Kidney (tissue), 14 donors: ENCODE results near the gene LYZL1. TPM values are rescaled to one million over a fixed set of nuclear protein-coding genes. Genes with fewer than 3 reads are reported as not detected.
A peak's percentile ranks its signal among the peaks of the same experiment; 100 is the strongest.

Experiments
- DNase-seq, 5 donors: peaks; one replicate each; pipeline ENCODE4 v3.0.0-alpha.2; 2013 to 2020
- FAIRE-seq: peaks from 2 replicates; lab custom pipeline; 2012; peaks lifted over from hg19 to GRCh38; lab: Jason Lieb, UNC
- H3K27ac ChIP-seq, 2 donors: one replicate each; pipeline ENCODE4 v1.7.0; 2013; ENCODE audit warnings: low read depth in 2 of 2, low read length in 2 of 2, inconsistent platforms in 1 of 2
- H3K27me3 ChIP-seq: one replicate; pipeline ENCODE4 v1.7.1; 2013; ENCODE audit warnings: low read length, inconsistent platforms; ENCODE audit not compliant: control insufficient read depth, insufficient read depth
- H3K36me3 ChIP-seq, 3 donors: one replicate each; pipeline versions ENCODE4 v1.7.0 to v1.7.1; 2013; ENCODE audit warnings: low read length in 3 of 3, control low read depth in 1 of 3, inconsistent platforms in 1 of 3; ENCODE audit not compliant: insufficient read depth in 3 of 3, control insufficient read depth in 2 of 3
- H3K4me1 ChIP-seq, 3 donors: one replicate each; pipeline versions ENCODE4 v1.7.0 to v1.7.1; 2013; ENCODE audit warnings: low read length in 3 of 3, inconsistent platforms in 1 of 3, low read depth in 1 of 3; ENCODE audit not compliant: control insufficient read depth in 2 of 3, insufficient read depth in 2 of 3
- H3K4me3 ChIP-seq, 3 donors: one replicate each; pipeline versions ENCODE4 v1.7.0 to v1.8.1; 2013; ENCODE audit warnings: low read length in 3 of 3, control low read depth in 1 of 3, inconsistent platforms in 1 of 3
- H3K9ac ChIP-seq, 3 donors: one replicate each; pipeline versions ENCODE4 v1.7.0 to v1.7.1; 2013; ENCODE audit warnings: low read length in 3 of 3, control low read depth in 1 of 3, inconsistent platforms in 1 of 3
- H3K9me3 ChIP-seq, 3 donors: one replicate each; pipeline versions ENCODE4 v1.7.0 to v1.7.1; 2013; ENCODE audit warnings: low read length in 3 of 3, control low read depth in 1 of 3, inconsistent platforms in 1 of 3; ENCODE audit not compliant: control insufficient read depth in 2 of 3, insufficient read depth in 1 of 3
- CTCF ChIP-seq: IDR thresholded peaks from 3 replicates; pipeline ENCODE4 v1.5.1; 2012; ENCODE audit warnings: mild to moderate bottlenecking, moderate library complexity, borderline replicate concordance; ENCODE audit not compliant: insufficient read depth; ENCODE audit errors: extremely low read depth
- intact Hi-C: fragments of 100-400 bp; cut with DNase I; formaldehyde crosslinking; loops from one replicate; pipeline ENCODE4 v1.11.1; 2022
- polyA plus RNA-seq: library from polyadenylated mRNA; stranded (reverse); fragments of 350-450 nt; fragmentation: Illumina TruSeq; extraction: RNeasy Lipid Tissue Mini Kit (QIAGEN cat#74804); gene quantifications from one replicate; pipeline ENCODE4 v1.2.3, GENCODE V29; 2014; ENCODE audit warnings: low read depth, low replicate concordance; ENCODE audit not compliant: insufficient read depth
- total RNA-seq: library from RNA; stranded (reverse); fragmentation: NEBNext Ultra II Directional; extraction: Animal tissue kit (Norgen Biotek cat#: 25700); gene quantifications from one replicate; pipeline ENCODE4 v1.2.1, GENCODE V29; 2021
- donor health status: control.
- donor health status: control.
- donor health status: control.
- donor health status: control.
- donor health status: control.
- donor health status: DM: yes; HTN: yes; CAD: no.
- donor health status: Normal renal cell carcinoma (clear cell type).

Gene LYZL1
- total and polyA plus RNA-seq, 2 donors from 2014 or later: not detected

DNA sequence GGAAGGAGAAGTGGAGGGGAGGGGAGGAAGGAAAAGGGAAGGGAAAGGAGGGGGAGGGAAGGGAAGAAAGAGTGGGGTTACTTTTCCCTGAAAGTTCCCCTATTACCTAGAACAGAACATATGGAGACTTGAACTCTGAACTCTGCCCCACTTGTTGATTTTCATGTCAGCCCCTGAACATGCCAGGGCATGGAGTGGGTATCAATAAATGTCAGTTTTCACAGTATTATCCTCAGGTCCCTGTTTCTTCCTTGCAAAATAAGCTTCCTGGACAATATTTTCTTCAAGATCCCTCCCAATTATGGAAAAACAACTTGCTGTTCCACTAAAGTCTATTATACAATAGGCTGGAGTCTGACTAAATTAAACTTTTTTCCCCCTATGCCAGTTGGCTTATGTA lies 46.9 kb upstream of the LYZL1 start:
- H3K9me3 ChIP-seq: no peaks in the 10 kb centered on the region

GRCh38 chr10:29243066-29243465 lies 45.8 kb upstream of the LYZL1 start:
- H3K27me3 ChIP-seq: no peaks in the 10 kb centered on the region
- no peaks in the 10 kb centered on the region for H3K4me1 ChIP-seq
- intact Hi-C loops: no loop called here
- DNase-seq: peak in 3 of 5 donors; percentile 26 to 52 (median 51)
- H3K36me3 ChIP-seq: no peaks in the 10 kb centered on the region
- no peak overlapping the region for H3K27ac ChIP-seq
- H3K4me3 ChIP-seq: no peak overlapping the region
- no peak overlapping the region for H3K9ac ChIP-seq
- no peak for FAIRE-seq
- no peaks in the 10 kb centered on the region for H3K9me3 ChIP-seq
- no peak for TF ChIP-seq CTCF

More for the DNA sequence above, 46.9 kb upstream of the LYZL1 start:
- Histone ChIP-seq H3K4me1 (no peaks in the 10 kb centered on the region), H3K36me3 (no peaks in the 10 kb centered on the region), H3K9ac (no peak overlapping the region), H3K27me3 (no peaks in the 10 kb centered on the region), H3K4me3 (no peak overlapping the region), H3K27ac (no peak overlapping the region)
- TF ChIP-seq CTCF: no peak
- intact Hi-C loops: no loop called here
- FAIRE-seq (no peak), DNase-seq (no peak)

GRCh38 chr10:29243750-29244149 lies 45.1 kb upstream of the LYZL1 start:
- Histone ChIP-seq H3K27ac (no peak overlapping the region), H3K27me3 (no peaks in the 10 kb centered on the region), H3K36me3 (no peaks in the 10 kb centered on the region), H3K4me3 (no peak overlapping the region), H3K9ac (no peak overlapping the region), H3K4me1 (no peaks in the 10 kb centered on the region), H3K9me3 (no peaks in the 10 kb centered on the region)
- DNase-seq: no peak
- TF ChIP-seq CTCF: no peak
- FAIRE-seq: no peak
- intact Hi-C loops: no loop called here

GRCh38 chr10:29244978-29245377 lies 43.9 kb upstream of the LYZL1 start:
- Histone ChIP-seq H3K9ac (no peak overlapping the region), H3K36me3 (no peaks in the 10 kb centered on the region), H3K4me3 (no peak overlapping the region), H3K4me1 (no peaks in the 10 kb centered on the region), H3K27me3 (no peaks in the 10 kb centered on the region), H3K9me3 (no peaks in the 10 kb centered on the region), H3K27ac (no peak overlapping the region)
- no peak for TF ChIP-seq CTCF
- no peak for FAIRE-seq
- intact Hi-C loops: no loop called here
- DNase-seq: no peak
